ENCODE results near the gene SCCPDH. TPM values are rescaled to one million over a fixed set of nuclear protein-coding genes. Genes with fewer than 3 reads are reported as not detected.

The SCCPDH gene
- total and polyA plus RNA-seq, 4 donors = 52.1 to 84.3 (median 78.5) TPM

GRCh38 chr1:246805135-246805716, 81.0 kb downstream of the SCCPDH start (continued):
- TF ChIP-seq FOXA2 (IDR thresholded peaks at IDR 0.05) (no peak), YY1 (IDR thresholded peaks at IDR 0.05) (no peak), HNF4G (IDR thresholded peaks at IDR 0.05) (no peak), SP1 (IDR thresholded peaks at IDR 0.05) (no peak), MAX (IDR thresholded peaks at IDR 0.05) (no peak), ATF3 (IDR thresholded peaks at IDR 0.05) (no peak)

- DNase-seq (ENCODE audit: low spot score) = no peak
- Histone ChIP-seq H3K4me3 (ENCODE audit: low read depth in 1 of 3, low read length in 3 of 3) (no peak overlapping the region), H3K4me1 (ENCODE audit: control insufficient read depth in 4 of 4, insufficient read depth in 4 of 4, low read length in 3 of 4) (no peaks in the 10 kb centered on the region), H3K9me3 (ENCODE audit: control insufficient read depth in 4 of 4, low read length in 3 of 4) (no peaks in the 10 kb centered on the region), H3K27ac (ENCODE audit: low read depth in 1 of 2, low read length in 2 of 2) (no peak overlapping the region), H3K27me3 (ENCODE audit: control insufficient read depth in 4 of 4, insufficient read depth in 4 of 4, low read length in 3 of 4) (no peaks in the 10 kb centered on the region), H3K36me3 (ENCODE audit: control insufficient read depth in 4 of 4, insufficient read depth in 3 of 4, low read depth in 1 of 4, low read length in 3 of 4) (no peaks in the 10 kb centered on the region), H3K9ac (ENCODE audit: low read depth in 1 of 2, low read length in 2 of 2) (no peak overlapping the region)
- 98% methylated on average over 6 of the region's 6 CpGs for WGBS
- TF ChIP-seq FOXA1 (IDR thresholded peaks at IDR 0.05) (no peak), NR2F2 (IDR thresholded peaks at IDR 0.05) (no peak), HNF4G (IDR thresholded peaks at IDR 0.05) (no peak), GABPA (IDR thresholded peaks at IDR 0.05 in 1 of 2, conservative IDR thresholded peaks at IDR 0.05 in 1 of 2) (no peak), RXRA (IDR thresholded peaks at IDR 0.05) (no peak), ATF3 (IDR thresholded peaks at IDR 0.05) (no peak), HNF4A (conservative IDR thresholded peaks at IDR 0.05) (no peak), TAF1 (conservative IDR thresholded peaks at IDR 0.05) (no peak), ZBTB33 (IDR thresholded peaks at IDR 0.05) (no peak), CTCF (IDR thresholded peaks at IDR 0.05; ENCODE audit: low read depth, low read length, missing input control) (no peak), RAD21 (IDR thresholded peaks at IDR 0.05) (no peak), YY1 (IDR thresholded peaks at IDR 0.05) (no peak), SP1 (IDR thresholded peaks at IDR 0.05) (no peak), REST (IDR thresholded peaks at IDR 0.05) (no peak), FOXA2 (IDR thresholded peaks at IDR 0.05) (no peak), MAX (IDR thresholded peaks at IDR 0.05) (no peak), EGR1 (IDR thresholded peaks at IDR 0.05; ENCODE audit: low read depth in 2 of 2) (no peak), JUND (IDR thresholded peaks at IDR 0.05) (no peak)
These were observed 85.3 kb downstream of the SCCPDH start for GRCh38 chr1:246809473-246809872.

All from liver (tissue), 9 donors.